Measurements from ENCODE around the gene MOB1A.
"Not testable (repeated sequence)": the region's sequence is repeated elsewhere in the genome, so short reads cannot be mapped to it uniquely, and the experiment has no call there.

The MOB1A gene

GRCh38 chr2:74198461-74199274 lies 20.0 kb upstream of the MOB1A start, which contains the start of gene MTHFD2:
Gene MTHFD2, plus strand, starts transcription at chr2:74198615. Its CDS starts 27 bp downstream, at chr2:74198642.
- peak; percentile 99 for DNase-seq

- DNase-seq = no peak
Observed at GRCh38 chr2:74198023-74198460, 19.4 kb upstream of the MOB1A start.

GRCh38 chr2:74197049-74197448 lies 18.4 kb upstream of the MOB1A start:
- no peak for DNase-seq

- DNase-seq = no peak
Observed at GRCh38 chr2:74194799-74195198, 16.1 kb upstream of the MOB1A start.

GRCh38 chr2:74191596-74192380 lies 13.1 kb upstream of the MOB1A start:
- DNase-seq = peak; percentile 6

- no peak for DNase-seq
Observed at GRCh38 chr2:74188696-74189095, 10.0 kb upstream of the MOB1A start.

- no peak for DNase-seq
Observed at GRCh38 chr2:74188018-74188601, 9.4 kb upstream of the MOB1A start.

- DNase-seq = not testable (repeated sequence)
Observed at GRCh38 chr2:74186706-74187105, 8.0 kb upstream of the MOB1A start.

GRCh38 chr2:74186038-74186437 lies 7.4 kb upstream of the MOB1A start:
- DNase-seq = no peak

- no peak for DNase-seq
Observed at GRCh38 chr2:74183878-74184277, 5.2 kb upstream of the MOB1A start.

GRCh38 chr2:74181739-74182138 lies 3.1 kb upstream of the MOB1A start:
- DNase-seq = no peak

- no peak for DNase-seq
Observed at GRCh38 chr2:74179063-74179865, 585 bp upstream of the MOB1A start.

- DNase-seq = no peak
Observed at GRCh38 chr2:74177696-74178095, 983 bp downstream of the MOB1A start.

- no peak for DNase-seq
Observed at GRCh38 chr2:74174909-74175308, 3.8 kb downstream of the MOB1A start.

- no peak for DNase-seq
Observed at GRCh38 chr2:74168739-74169138, 9.9 kb downstream of the MOB1A start.

GRCh38 chr2:74164761-74165160 lies 13.9 kb downstream of the MOB1A start:
- no peak for DNase-seq

- no peak for DNase-seq
Observed at GRCh38 chr2:74162951-74163350, 15.7 kb downstream of the MOB1A start.

- no peak for DNase-seq
Observed at GRCh38 chr2:74155830-74156229, 22.8 kb downstream of the MOB1A start.

GRCh38 chr2:74152954-74153353 lies 25.7 kb downstream of the MOB1A start:
- no peak for DNase-seq

GRCh38 chr2:74149570-74150319 lies 28.9 kb downstream of the MOB1A start:
- no peak for DNase-seq

- DNase-seq = no peak
Observed at GRCh38 chr2:74149247-74149525, 29.5 kb downstream of the MOB1A start.

All from COR-L47 (cell line).